Embryonic facial prominence (tissue), 1 donor: ENCODE data around the gene MPND.
"Not testable (repeated sequence)": the region's sequence is repeated elsewhere in the genome, so short reads cannot be mapped to it uniquely, and the experiment has no call there.

Experiments
- DNase-seq: peaks from one replicate; pipeline ENCODE4 v3.0.0-alpha.2; 2016; ENCODE audit errors: extremely low spot score

The MPND gene

DNA sequence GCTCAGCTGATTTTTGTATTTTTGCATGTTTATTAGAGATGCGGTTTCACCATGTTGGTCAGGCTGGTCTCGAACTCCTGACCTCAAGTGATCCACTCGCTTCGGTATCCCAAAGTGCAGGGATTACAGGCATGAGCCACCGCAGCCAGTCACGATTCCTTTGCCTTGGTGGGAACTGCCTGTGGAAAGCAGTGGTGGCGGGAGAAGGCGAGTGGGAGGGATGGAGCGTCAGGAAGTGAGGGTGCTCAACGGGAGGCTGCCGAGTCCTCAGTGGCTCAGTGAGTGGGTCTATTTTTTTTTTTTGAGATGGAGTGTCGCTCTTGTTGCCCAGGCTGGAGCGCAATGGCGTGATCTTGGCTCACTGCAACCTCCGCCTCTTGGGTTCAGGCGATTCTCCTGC lies 5.9 kb downstream of the MPND start:
- not testable (repeated sequence) for DNase-seq

DNA sequence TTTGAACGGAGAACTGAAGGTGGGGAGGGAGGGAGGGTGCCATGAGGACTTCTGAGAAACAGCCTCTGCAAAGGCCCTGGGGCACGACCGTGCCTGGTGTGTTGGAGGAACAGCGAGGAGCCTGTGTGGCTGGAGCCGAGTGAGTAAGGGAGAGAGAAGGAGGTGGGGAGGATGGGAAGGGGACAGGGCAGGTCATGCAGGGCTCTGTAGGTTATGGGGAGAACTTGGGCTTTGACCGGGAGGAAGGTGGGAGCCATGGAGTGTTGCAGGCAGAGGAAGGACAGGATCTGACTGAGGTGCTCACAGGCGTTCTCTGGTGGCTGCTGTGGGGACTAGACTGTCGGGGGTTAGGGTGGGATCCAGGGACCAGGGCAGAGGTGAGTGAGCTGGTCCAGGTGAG lies 6.7 kb downstream of the MPND start:
- no peak for DNase-seq

DNA sequence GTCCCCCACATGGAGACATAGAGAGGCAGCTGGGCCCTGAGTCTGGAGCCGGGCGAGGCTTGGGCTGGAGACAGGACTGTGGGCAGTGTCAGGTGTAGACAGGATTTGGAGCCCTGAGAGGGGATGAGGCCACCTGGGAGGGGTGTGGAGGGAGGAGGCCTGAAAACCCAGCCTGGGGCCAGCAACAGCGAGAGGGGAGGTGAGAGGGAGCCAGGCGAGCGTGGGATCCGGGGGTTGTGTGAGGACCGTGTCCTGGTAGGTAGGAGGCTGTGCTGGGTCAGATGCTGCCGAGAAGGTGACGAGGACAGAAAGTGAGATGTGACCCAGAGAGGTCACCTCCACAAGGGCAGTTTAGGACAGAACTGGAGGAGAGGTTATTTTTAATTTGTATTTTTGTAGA lies 7.4 kb downstream of the MPND start:
- DNase-seq = no peak

DNA sequence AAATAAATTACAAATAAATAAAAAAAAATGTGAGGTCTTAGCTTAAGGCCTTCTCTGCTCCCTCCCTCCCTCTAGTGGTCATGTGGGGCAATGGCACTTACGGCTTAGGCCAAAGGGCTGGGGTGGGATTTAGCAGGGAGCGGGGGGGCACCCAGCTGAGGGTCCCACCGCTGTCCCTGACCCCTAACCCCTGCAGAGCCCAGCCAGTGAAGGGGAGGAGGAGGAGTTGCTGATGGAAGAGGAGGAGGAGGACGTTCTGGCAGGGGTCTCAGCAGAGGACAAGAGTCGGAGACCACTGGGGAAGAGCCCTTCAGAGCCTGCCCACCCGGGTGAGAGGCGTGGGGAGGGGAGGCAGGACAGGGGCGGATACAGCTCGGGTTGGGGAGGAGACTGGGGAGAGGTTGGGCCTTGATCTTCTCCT lies 9.3 kb downstream of the MPND start:
- no peak for DNase-seq

DNA sequence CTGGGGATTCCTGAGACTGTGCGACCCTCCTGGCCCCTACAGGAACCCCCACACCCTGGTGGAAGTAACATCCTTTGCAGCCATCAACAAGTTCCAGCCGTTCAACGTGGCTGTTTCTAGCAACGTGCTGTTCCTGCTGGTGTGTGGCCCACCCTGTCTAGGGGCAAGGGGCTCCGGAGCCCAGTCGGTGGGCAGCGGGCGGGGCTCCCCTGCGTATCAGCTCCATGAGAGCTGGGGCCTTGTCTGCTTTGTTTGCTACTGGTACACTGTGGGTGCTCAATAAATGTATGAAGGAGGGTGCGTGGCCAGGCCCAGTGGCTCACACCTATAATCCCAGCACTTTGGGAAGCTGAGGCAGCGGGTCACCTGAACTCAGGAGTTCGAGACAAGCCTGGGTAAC lies 10.9 kb downstream of the MPND start:
- no peak for DNase-seq

DNA sequence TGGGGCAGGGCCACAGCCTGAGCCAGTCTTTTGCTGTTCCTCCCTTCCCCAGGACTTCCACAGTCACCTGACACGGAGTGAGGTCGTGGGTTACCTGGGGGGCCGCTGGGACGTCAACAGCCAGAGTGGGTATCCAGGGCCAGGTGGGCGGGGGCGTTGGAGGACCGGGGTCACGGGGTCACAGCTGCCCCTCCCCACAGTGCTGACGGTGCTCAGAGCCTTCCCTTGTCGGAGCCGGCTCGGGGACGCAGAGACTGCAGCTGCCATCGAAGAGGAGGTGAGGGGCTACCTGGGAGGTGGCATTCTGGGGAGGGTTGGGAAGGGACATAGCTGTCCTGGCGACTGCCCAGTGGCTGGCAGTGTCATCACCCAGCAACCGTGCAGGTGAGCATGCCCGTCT lies 11.5 kb downstream of the MPND start:
- no peak for DNase-seq

DNA sequence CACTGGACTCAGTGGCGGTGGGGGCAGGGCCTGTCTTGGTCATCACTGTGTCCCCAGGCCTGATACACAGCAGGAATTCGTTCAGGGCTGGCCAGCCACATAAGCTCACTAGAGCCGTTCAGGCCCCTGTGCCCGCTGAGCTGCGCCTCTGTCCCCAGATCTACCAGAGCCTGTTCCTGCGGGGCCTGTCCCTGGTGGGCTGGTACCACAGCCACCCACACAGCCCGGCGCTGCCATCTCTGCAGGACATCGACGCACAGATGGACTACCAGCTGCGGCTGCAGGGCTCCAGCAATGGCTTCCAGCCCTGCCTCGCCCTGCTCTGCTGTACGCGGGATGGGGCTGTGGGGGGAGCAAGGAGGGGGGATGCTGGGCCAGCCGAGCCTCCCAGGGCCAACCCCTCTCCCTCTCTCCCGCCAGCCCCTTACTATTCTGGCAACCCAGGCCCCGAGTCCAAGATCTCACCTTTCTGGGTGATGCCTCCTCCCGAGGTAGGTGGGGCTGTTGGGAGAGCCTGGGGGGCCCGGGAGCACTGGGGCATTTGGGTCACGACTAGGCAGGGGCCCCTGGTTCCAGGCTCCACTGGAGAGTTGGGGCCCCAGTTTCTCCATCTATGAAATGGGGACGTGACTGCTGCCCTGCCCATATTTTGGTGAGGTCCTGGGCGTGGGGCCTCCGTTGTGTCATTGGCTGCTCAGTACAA lies 13.9 kb downstream of the MPND start:
- DNase-seq = no peak

DNA sequence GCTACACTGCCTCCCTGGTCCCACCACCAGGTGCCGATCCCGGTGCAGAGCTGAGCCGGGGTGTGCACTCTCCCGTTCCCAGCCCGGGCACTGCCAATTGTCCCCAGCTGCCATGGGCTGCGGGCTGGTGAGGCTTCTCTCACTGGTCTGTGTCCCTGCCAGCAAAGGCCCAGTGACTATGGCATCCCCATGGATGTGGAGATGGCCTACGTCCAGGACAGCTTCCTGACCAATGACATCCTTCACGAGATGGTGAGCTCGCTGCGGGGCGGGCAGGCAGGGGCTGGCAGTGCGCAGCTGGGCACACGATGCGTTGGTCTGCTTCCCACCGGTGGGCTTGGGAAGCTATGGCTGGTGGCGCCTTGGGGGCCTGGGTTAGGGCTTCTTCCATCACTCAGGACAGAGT lies 14.6 kb downstream of the MPND start:
- DNase-seq = no peak

DNA sequence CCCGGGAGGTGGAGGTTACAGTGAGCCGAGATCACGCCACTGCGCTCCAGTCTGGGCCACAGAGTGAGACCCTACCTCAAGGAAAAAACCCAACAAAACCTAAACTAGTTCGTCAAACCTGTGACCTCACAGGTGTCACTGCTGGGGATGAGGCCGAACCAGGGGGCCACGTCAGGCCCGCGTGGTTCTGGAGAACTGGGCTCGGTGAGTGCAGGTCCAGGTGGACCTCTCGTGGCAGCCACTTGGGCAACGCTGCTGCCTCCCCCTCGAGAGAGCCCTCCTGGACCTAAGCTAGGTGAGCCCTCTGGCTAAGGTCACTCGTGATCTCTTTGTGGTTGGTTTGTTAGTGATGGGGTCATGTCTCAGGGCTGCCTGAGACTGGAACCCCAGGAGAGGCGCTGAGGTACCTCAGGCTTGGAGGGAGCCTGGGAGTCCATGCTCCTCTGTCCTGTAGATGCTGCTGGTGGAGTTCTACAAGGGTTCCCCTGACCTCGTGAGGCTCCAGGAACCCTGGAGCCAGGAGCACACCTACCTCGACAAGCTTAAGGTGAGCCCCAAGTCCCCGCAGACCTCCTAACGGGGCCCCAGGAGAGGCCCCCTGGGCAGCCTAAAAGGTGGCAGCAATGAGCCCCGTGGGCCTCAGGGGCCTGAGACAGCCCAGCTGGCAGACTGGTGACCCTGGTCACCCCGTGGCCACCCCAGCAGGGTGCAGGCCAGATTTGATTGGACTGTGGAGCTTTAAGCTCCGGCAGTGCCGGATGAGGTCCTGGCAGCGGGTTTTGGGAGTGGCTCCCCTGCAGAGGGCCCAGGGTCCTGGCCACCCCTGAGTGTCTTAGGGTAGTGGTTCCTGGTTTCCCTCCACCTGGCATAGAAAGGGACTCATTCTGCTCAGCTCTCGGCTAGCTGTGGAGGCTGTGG lies 15.6 kb downstream of the MPND start:
- no peak for DNase-seq

DNA sequence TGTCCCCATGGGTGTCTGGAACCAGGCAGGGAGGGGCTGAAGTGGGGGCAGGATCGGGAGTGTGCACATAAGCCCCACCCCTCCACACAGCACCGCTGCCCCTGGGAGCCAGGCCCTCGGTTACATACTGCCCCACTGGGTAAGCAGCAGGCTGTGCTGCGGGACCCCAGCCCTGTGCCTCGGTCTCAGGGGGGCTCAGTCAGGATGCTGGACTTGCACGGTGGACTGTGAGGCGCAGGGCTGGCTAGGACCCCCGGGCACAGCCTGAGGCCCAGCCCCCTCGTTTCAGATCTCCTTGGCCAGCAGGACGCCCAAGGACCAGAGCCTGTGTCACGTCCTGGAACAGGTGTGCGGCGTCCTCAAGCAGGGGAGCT lies 16.3 kb downstream of the MPND start:
- no peak for DNase-seq

DNA sequence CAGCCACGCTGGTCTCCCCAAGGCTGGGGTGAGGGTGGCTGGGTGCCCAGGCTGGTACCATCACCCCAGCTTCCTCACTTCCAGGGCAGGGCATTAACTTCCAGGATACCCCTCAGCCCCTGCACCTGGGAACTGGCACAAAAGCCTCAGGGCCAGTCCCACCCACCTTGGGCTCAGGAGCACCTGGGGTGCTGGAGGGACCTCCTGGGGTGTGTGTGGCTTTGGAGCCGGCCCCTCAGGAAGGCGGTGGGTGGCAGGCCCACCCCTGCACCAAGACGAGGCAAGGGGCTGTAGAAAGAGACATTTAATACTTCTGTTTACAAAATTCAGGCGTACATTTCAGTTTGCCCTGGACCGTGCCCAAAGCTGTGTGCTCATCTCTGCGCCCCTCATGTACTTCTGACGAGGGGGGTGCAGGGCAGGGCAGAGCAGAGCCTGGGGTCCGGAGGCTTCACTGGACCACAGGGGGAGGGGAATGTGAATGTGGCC lies 16.8 kb downstream of the MPND start:
- DNase-seq = no peak

DNA sequence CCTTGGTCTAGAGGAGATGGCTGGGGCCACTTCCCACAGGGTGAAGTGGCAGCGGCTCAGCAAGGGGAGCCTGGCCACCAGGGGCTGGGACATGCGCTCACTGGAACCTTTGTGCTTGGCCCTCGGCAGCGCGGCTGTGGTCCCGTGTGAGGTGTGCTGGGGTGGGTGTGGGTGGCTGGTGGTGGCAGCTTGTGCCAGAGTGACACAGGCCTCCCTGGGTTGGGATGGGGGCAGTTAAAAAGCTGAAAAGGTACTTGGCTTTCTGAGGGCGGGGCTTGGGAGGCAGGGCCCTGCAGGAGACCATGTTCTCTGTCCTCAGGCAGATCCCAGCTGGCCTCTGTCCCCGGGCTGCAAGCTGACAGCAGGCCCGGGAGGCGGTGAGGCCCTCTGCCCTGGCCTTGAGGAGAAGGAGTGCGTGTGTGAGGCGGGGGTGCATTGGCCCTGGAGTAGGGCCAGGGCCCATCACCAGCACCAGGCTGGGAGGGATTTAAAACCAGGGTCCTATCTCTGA lies 17.3 kb downstream of the MPND start:
- no peak for DNase-seq

DNA sequence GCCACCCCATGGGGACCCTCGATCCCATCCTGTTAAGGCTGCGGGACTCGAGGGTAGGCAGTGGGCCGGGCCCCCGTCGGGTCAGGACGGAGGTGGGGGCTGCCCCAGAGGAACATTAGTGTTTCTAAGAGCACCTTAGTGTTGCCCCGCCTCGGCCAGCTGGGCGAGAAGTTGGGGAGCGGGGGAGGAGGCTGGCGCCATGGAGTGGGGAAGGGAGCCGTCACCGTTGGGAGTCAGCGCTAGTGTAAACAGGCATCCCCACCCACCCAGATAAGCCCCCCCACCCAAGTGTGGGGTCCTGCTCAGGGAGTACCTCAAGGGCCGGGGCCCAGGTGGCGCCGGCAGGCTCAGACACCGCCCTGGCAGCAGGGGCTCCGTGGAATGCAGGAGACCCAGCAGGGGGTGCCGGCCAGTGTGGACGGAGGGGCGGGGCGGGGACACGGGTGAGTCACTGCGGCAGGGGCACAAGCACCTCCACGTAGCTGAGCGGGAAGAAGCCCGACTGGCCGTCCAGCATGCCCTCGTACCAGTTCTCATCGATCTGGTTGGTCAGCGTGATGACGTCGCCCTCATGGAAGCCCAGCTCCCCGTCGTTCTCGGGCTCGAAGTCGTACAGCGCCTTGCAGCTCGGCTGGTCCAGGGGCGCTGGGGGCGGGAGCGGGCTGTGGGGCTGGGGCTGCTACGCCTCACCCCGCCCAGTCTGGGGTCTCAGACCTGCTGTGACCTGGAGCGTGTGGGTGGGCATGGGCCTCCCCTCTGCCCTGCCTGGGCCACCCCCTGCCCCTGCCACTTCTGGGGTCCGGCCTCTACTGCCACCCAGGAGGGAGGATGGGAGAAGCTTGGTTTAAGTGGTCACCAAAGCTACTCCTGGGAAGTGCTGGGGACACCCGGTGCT lies 18.0 kb downstream of the MPND start:
- DNase-seq = no peak

DNA sequence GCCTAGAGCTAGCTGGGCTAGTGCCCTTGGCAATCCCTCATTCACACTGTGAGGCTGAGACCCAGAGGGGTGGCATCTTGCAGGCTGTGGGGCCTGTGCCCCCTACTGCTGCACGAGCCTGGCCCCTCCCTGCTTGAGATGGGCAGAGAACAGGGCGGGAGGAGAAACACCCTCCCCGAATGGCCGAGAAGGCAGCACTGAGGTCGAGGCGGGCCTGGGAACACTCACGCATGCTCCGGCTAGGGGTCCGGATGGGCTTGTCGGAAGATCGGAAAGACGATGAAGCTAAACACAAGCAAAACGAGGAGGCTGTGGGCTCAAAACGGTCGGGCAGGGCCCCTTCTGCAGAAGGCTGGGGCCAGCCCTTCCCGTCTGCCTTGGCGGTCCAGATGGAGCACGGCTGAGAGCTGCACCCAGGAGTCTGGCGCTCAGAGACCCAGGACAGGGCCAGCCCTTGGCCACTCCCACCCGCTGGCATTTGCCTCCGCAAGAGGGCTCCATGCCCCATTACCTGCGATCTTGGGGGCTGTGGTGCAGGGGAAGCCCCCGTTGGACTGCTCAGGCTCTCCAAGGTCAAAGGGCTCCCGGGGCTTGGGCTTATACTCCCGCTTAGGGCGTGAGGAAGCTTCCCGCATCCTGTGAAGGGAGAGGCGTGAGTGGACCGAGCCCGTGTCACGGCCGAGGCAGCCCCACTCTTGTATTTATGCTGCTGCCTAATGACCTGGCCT lies 18.9 kb downstream of the MPND start:
- no peak for DNase-seq

DNA sequence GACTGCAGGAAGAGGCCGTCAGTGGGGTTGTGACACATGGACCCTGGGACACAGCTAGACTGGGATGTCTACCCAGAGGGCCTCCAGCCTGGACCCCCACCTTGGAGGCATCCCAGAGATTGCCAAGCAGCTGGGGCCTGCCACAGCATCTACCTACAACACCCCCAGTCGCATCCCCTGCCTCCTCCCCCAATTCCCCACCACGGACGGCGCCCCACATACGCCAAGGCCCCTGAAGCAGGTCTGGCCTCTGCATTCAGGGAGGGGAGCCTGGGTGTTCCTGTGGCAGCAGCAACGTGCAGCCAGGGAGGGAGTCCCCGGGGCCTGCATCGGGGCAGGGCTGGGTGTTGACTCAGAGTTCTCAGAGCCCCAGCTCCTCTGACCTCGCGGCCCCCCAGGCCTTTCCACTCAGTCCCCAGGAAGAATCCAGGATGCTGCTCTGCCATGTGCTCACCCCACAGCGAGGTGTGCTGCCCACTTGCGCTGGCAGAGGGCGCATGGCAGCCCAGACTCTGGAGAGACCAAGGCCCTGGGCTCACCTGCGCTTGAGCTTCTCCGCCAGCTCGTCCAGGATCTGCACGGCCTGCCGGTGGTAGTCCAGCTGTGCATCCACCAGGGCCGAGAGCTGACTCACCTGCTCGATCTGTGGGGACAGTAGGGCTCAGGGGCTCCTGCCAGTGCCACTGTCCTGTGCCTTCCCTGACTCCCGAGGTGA lies 19.6 kb downstream of the MPND start:
- DNase-seq = no peak

DNA sequence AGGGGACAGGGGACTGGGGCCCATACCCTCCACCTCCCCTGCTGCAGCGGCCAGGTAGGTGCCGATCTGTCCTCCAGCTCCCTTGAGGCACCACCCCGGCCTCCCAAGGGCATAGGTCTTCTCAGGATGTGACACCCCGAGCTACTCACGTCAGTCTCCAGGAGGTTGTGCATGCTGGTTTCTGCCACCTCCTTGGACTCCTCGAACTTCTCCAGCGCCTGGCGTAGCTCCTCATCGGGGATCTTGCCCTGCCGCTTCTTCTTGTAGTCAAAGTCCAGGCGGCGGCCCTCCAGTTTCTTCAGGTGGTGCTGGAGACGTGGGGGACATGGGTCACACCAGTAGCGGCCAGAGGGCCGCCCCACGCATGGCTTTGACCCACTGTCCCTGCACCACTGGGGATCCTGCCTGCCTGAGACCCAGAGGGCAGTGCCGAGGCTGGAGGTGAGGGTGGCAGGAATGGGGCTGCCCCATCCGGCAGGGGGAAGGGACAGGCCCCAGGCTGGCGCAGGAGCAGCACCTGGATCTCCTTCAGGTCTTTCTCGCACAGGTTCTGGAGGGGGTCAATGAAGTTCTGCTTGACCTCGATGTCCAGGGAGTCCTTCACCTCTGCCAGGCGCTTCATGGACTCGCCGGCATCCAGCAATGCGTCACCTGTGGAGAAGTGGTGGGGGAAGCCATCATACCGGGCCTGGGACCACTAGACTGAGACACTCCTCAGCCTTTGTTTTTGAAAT lies 20.4 kb downstream of the MPND start:
- DNase-seq = no peak

DNA sequence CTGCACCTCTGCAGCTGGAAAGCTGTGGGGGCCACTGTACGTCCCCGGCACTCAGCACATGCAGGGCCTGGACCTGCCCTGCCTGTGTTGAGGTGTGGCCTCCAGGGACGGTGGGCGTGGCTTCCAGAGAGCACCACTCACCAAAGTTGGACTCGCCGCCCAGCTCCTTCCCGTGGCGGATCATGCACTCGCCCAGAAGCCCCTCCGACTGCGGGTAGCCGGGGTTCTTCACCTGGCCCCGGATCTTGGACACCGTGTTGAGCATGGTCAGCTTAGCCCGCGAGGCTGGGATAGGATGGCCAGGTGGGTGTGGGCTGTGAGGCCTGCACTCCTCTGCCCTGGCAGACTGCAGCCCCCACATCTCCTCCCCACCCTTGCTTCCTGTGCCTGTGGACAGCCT lies 22.0 kb downstream of the MPND start:
- no peak for DNase-seq

DNA sequence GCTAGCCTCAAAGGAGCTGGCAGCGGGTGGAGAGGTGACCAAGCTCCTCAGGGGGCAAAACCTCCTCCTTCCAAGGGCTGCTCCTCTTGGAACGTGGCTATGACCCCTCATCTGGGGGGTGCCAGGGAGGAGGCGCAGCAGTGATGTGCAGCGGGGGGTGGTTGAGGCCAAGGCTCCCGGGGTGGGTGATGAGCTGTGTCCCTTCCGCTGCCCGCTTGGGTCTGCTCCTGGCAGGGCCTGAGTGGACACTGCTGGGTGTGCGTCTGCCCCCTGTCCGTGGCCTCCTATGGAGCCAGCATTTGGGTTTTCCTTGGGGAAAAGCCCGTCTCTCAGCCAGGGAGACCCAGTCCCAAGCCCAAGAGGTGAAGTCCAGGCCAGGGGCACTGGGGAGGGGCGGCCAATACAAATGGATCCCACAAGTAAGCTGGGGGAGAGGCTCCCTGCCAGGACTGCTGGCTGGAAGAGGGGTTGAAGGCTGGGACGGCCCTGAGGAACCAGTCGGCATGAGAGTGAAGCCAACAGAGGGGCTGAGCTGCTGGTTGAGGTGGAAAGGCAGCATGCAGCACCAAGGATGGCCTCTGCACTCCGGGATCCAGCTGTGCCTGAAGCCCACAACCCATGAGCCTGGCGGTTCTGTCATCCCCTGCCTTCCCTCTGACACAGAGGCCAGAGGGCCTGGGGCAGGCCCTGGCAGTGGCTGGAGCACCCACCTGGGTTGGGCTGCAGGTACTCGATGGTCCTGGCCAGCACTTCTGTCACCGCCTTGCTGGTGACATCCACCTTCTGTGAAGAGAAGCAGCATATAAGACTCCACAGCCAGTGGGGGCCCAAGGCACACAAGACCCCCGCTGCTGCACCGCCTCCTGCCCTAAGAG lies 22.7 kb downstream of the MPND start:
- DNase-seq = no peak
